H1 (cell line): ENCODE measurements around the gene PC. TPM values are rescaled to one million over a fixed set of nuclear protein-coding genes. Genes with fewer than 3 reads are reported as not detected.

ENCODE experiments used
- CTCF ChIA-PET: fragments of 300-600 bp; sonication (Branson Sonifier 250); formaldehyde crosslinking; loops from one replicate; lab custom pipeline; 2021; ENCODE audit not compliant: partially characterized antibody; lab: Charles Lee
- POLR2A ChIA-PET: fragments of 300-600 bp; sonication (Branson Sonifier 250); formaldehyde crosslinking; loops from one replicate; lab custom pipeline; 2021; ENCODE audit warnings: inconsistent platforms; ENCODE audit not compliant: partially characterized antibody; lab: Charles Lee
- DNase-seq, 2 experiments: peaks; one replicate each; pipeline versions ENCODE4 v3.0.0 to v3.0.0-alpha.2; 2010 to 2022; ENCODE audit warnings: low spot score in 2 of 2, low read depth in 1 of 2, mixed read lengths in 1 of 2
- FAIRE-seq: peaks from 2 replicates; lab custom pipeline; 2011; peaks lifted over from hg19 to GRCh38; lab: Jason Lieb, UNC
- H2AFZ ChIP-seq: 2 replicates; pipeline ENCODE4 v1.8.1; 2012; ENCODE audit warnings: low read length, inconsistent platforms
- H2AK5ac ChIP-seq: 2 replicates; pipeline ENCODE4 v1.6.1; 2013; ENCODE audit warnings: low read depth, low read length
- H2BK120ac ChIP-seq: replicated peaks from 2 replicates; pipeline ENCODE3; 2013; ENCODE audit warnings: low read depth, low read length, inconsistent platforms
- H2BK12ac ChIP-seq: 2 replicates; pipeline ENCODE4 v1.6.1; 2013; ENCODE audit warnings: low read depth, low read length
- H2BK15ac ChIP-seq: 2 replicates; pipeline ENCODE4 v1.6.1; 2013; ENCODE audit warnings: low read length
- H2BK20ac ChIP-seq: 2 replicates; pipeline ENCODE4 v1.6.1; 2013; ENCODE audit warnings: low read length
- H2BK5ac ChIP-seq: 2 replicates; pipeline ENCODE4 v1.6.1; 2013; ENCODE audit warnings: low read depth, low read length
- H3K14ac ChIP-seq: 2 replicates; pipeline ENCODE4 v1.6.1; 2013; ENCODE audit warnings: inconsistent platforms; ENCODE audit not compliant: insufficient read length
- H3K18ac ChIP-seq: 2 replicates; pipeline ENCODE4 v1.6.1; 2013; ENCODE audit warnings: low read length; ENCODE audit errors: extremely low read depth
- H3K23ac ChIP-seq: 2 replicates; pipeline ENCODE4 v1.6.1; 2013; ENCODE audit warnings: inconsistent platforms; ENCODE audit not compliant: insufficient read length
- H3K23me2 ChIP-seq: 2 replicates; pipeline ENCODE4 v1.6.1; 2013; ENCODE audit warnings: low read depth, low read length
- H3K27ac ChIP-seq: 2 replicates; pipeline ENCODE4 v1.6.1; 2011; ENCODE audit warnings: low read depth, low read length, inconsistent platforms
- H3K27me3 ChIP-seq, 4 experiments: replicated peaks in 1 of 4; 1 replicate in 1 of 4; 2 replicates in 3 of 4; pipeline versions ENCODE4 v1.6.1 to v1.8.1; 2011 to 2013; ENCODE audit warnings: low read length in 3 of 4, mild to moderate bottlenecking in 3 of 4, inconsistent platforms in 2 of 4, mixed read lengths in 2 of 4, moderate library complexity in 1 of 4; ENCODE audit not compliant: control insufficient read depth in 3 of 4, insufficient read depth in 3 of 4; ENCODE audit errors: extremely low read depth in 1 of 4
- H3K36me3 ChIP-seq, 4 experiments: 2 replicates each; pipeline versions ENCODE4 v1.6.1 to v1.8.1; 2011 to 2013; ENCODE audit warnings: mild to moderate bottlenecking in 4 of 4, low read length in 3 of 4, moderate library complexity in 2 of 4, control low read depth in 1 of 4, inconsistent platforms in 1 of 4; ENCODE audit not compliant: insufficient read depth in 4 of 4, control insufficient read depth in 2 of 4
- H3K4ac ChIP-seq: replicated peaks from 2 replicates; pipeline ENCODE3; 2013; ENCODE audit warnings: low read length, low read depth, mixed read lengths, inconsistent platforms; ENCODE audit not compliant: insufficient read length
- H3K4me1 ChIP-seq, 4 experiments: replicated peaks in 1 of 4; 1 replicate in 1 of 4; 2 replicates in 3 of 4; pipeline versions ENCODE4 v1.6.1 to v1.8.1; 2011 to 2013; ENCODE audit warnings: low read length in 3 of 4, inconsistent platforms in 2 of 4, mixed read lengths in 1 of 4; ENCODE audit not compliant: insufficient read depth in 4 of 4, control insufficient read depth in 3 of 4
- H3K4me2 ChIP-seq, 2 experiments: 2 replicates each; pipeline versions ENCODE4 v1.6.1 to v1.8.1; 2011 to 2013; ENCODE audit warnings: low read depth in 2 of 2, low read length in 2 of 2, control low read depth in 1 of 2, inconsistent platforms in 1 of 2, mild to moderate bottlenecking in 1 of 2; ENCODE audit not compliant: insufficient read depth in 1 of 2
- H3K4me3 ChIP-seq, 4 experiments: fragments of 200-600, 300-600 bp in 1 of 4; sonication (generic), shearing (Covaris generic), sonication (Bioruptor Twin) in 1 of 4; 2 replicates each; pipeline versions ENCODE4 v1.5.1 to v1.8.1; 2011 to 2016; ENCODE audit warnings: low read length in 4 of 4, low read depth in 3 of 4, control low read depth in 2 of 4, inconsistent platforms in 2 of 4, mild to moderate bottlenecking in 2 of 4, mixed read lengths in 1 of 4, moderate library complexity in 1 of 4; ENCODE audit not compliant: insufficient read depth in 2 of 4; ENCODE audit errors: extremely low read depth in 1 of 4
- H3K56ac ChIP-seq: replicated peaks from 2 replicates; pipeline ENCODE3; 2013; ENCODE audit warnings: low read depth, mild to moderate bottlenecking, mixed read lengths, low read length, inconsistent platforms; ENCODE audit not compliant: insufficient read length
- H3K79me1 ChIP-seq: 2 replicates; pipeline ENCODE4 v1.6.1; 2013; ENCODE audit warnings: low read depth, low read length, control low read depth
- H3K79me2 ChIP-seq, 2 experiments: 2 replicates each; pipeline versions ENCODE4 v1.6.1 to v1.8.1; 2012 to 2013; ENCODE audit warnings: low read length in 2 of 2, mild to moderate bottlenecking in 2 of 2, inconsistent platforms in 1 of 2; ENCODE audit not compliant: insufficient read depth in 2 of 2, control insufficient read depth in 1 of 2
- H3K9ac ChIP-seq, 4 experiments: replicated peaks in 1 of 4; 1 replicate in 1 of 4; 2 replicates in 3 of 4; pipeline versions ENCODE4 v1.6.1 to v1.8.1; 2011 to 2013; ENCODE audit warnings: low read depth in 3 of 4, low read length in 3 of 4, control low read depth in 2 of 4, mild to moderate bottlenecking in 2 of 4, moderate library complexity in 2 of 4, inconsistent platforms in 1 of 4; ENCODE audit errors: extremely low read depth in 1 of 4
- H3K9me3 ChIP-seq, 2 experiments: 2 replicates each; pipeline versions ENCODE4 v1.6.1 to v1.8.1; 2012 to 2013; ENCODE audit warnings: mild to moderate bottlenecking in 2 of 2, moderate library complexity in 2 of 2, control low read depth in 1 of 2, inconsistent platforms in 1 of 2, low read depth in 1 of 2, low read length in 1 of 2, mixed read lengths in 1 of 2; ENCODE audit not compliant: insufficient read depth in 2 of 2
- H4K20me1 ChIP-seq, 2 experiments: replicated peaks in 1 of 2; 2 replicates each; pipeline versions ENCODE3 to v1.8.1; 2011 to 2013; ENCODE audit warnings: inconsistent platforms in 2 of 2, low read length in 2 of 2, mild to moderate bottlenecking in 1 of 2; ENCODE audit not compliant: insufficient read depth in 2 of 2, control insufficient read depth in 1 of 2
- H4K5ac ChIP-seq: 2 replicates; pipeline ENCODE4 v1.6.1; 2013; ENCODE audit warnings: low read length, low read depth, mixed read lengths, inconsistent platforms; ENCODE audit not compliant: insufficient read length
- H4K8ac ChIP-seq: 2 replicates; pipeline ENCODE4 v1.8.0; 2013; ENCODE audit warnings: mild to moderate bottlenecking, moderate library complexity, low read length, inconsistent platforms; ENCODE audit not compliant: insufficient read depth; ENCODE audit errors: extremely low read depth
- H4K91ac ChIP-seq: replicated peaks from 2 replicates; pipeline ENCODE3; 2013; ENCODE audit warnings: low read length, mixed read lengths, inconsistent platforms; ENCODE audit not compliant: insufficient read length
- CHD1 ChIP-seq: IDR thresholded peaks from 2 replicates; pipeline ENCODE4 v1.6.1; 2012; ENCODE audit warnings: low read depth, low read length, improper control_type of control experiment
- EGR1 ChIP-seq: IDR thresholded peaks from 2 replicates; pipeline ENCODE4 v1.6.1; 2011; ENCODE audit warnings: low read depth, low read length, borderline replicate concordance
- HDAC2 ChIP-seq, 2 experiments: fragments of 300-600 bp in 1 of 2; sonication (generic) in 1 of 2; IDR thresholded peaks; 2 replicates each; pipeline ENCODE4 v1.6.1; 2011 to 2012; ENCODE audit warnings: low read depth in 2 of 2, low read length in 2 of 2, mild to moderate bottlenecking in 2 of 2, moderate library complexity in 2 of 2, borderline replicate concordance in 1 of 2, inconsistent platforms in 1 of 2
- NRF1 ChIP-seq: IDR thresholded peaks from 2 replicates; pipeline ENCODE4 v1.6.1; 2011; ENCODE audit warnings: mild to moderate bottlenecking, low read depth, low read length, improper control_type of control experiment
- SAP30 ChIP-seq: fragments of 300-600 bp; sonication (generic); IDR thresholded peaks from 2 replicates; pipeline ENCODE4 v1.7.1; 2012; ENCODE audit warnings: low read length, moderate library complexity, mild to moderate bottlenecking, inconsistent platforms; ENCODE audit not compliant: insufficient read depth, insufficient replicate concordance
- SP1 ChIP-seq: IDR thresholded peaks from 2 replicates; pipeline ENCODE4 v1.6.1; 2011; ENCODE audit warnings: low read depth, low read length
- USF2 ChIP-seq: IDR thresholded peaks from 2 replicates; pipeline ENCODE4 v1.6.1; 2011; ENCODE audit warnings: low read length, improper control_type of control experiment
- WGBS, 2 experiments: shearing (Covaris generic) in 1 of 2; methylation state at CpG; one replicate each; pipeline versions ENCODE4 v1.1.6 to v1.1.7; 2013 to 2015; ENCODE audit warnings: low lambda C conversion rate in 2 of 2, mixed read lengths in 2 of 2, inconsistent platforms in 1 of 2, low coverage in 1 of 2, missing lambda C conversion rate in 1 of 2; ENCODE audit not compliant: insufficient replicate concordance in 2 of 2, insufficient coverage in 1 of 2, insufficient read length in 1 of 2; ENCODE audit errors: extremely low coverage in 1 of 2, missing lambda C conversion rate in 1 of 2; 5-methylcytosine and 5-hydroxymethylcytosine counted together
- polyA plus RNA-seq, 7 experiments: library from polyadenylated mRNA; depleted of rRNA in 3 of 7; stranded (reverse) in 5 of 7; unstranded in 2 of 7; fragments of >200 nt in 5 of 7; fragments of 200-250 nt in 2 of 7; gene quantifications; 1 replicate in 5 of 7; 2 replicates in 1 of 7; 4 replicates in 1 of 7; pipeline versions ENCODE4 v1.2.1 to v1.2.3, GENCODE V29; 2011 to 2013; ENCODE audit warnings: missing spikeins in 2 of 7, mixed read lengths in 2 of 7
- total RNA-seq: library from RNA; stranded (reverse); fragmentation: NEBNext Ultra II Directional; extraction: Animal tissue kit (Norgen Biotek cat#: 25700); gene quantifications from 2 replicates; pipeline ENCODE4 v1.2.1, GENCODE V29; 2021

Gene PC
- total and polyA plus RNA-seq, 2 of the 8 experiments (the other 6 are each of a cell fraction or from before 2014, with no cell fraction given): 11.5 to 27.5 TPM

GRCh38 chr11:66875378-66875777 is 82.8 kb downstream of the PC start:
- no peak overlapping the region for H2BK20ac ChIP-seq
- peaks cover under 1 to 5% (median 2%) of the 10 kb centered on the region in 4 experiments; a peak in 5 of 7 replicates for H3K4me1 ChIP-seq
- H3K4me3 ChIP-seq: no peak overlapping the region
- no peak overlapping the region for H3K4me2 ChIP-seq
- no peak overlapping the region for H4K5ac ChIP-seq
- H4K20me1 ChIP-seq: no peaks in the 10 kb centered on the region
- 0 out of 8 replicates have a peak, but pooled peaks cover 0 to 2% (median 0%) of the 10 kb centered on the region in 4 experiments for H3K36me3 ChIP-seq
- H3K79me2 ChIP-seq: no peaks in the 10 kb centered on the region
- no peak overlapping the region for H2BK15ac ChIP-seq
- FAIRE-seq (no peak), DNase-seq (no peak)
- peaks cover 2% of the 10 kb centered on the region; the same call in 1 of the 2 replicates for H3K79me1 ChIP-seq
- no peak overlapping the region for H3K4ac ChIP-seq
- no peak overlapping the region for H2BK120ac ChIP-seq
- H3K56ac ChIP-seq: no peak overlapping the region
- H3K9me3 ChIP-seq: no peaks in the 10 kb centered on the region
- ChIA-PET CTCF (interaction anchor here (1.0 to 1.1 kb wide), 2 partner anchors 22 to 82 kb away, joined by 3 to 4 read pairs; no protein-coding TSS in a partner anchor), POLR2A (no interaction called here)
- H4K91ac ChIP-seq: no peak overlapping the region
- no peak overlapping the region for H3K18ac ChIP-seq
- no peak overlapping the region for H2BK5ac ChIP-seq
- no peaks in the 10 kb centered on the region for H3K23me2 ChIP-seq
- H3K9ac ChIP-seq: no peak overlapping the region
- no peaks in the 10 kb centered on the region for H3K27me3 ChIP-seq
- H2BK12ac ChIP-seq: no peak overlapping the region
- WGBS, 2 experiments: 92% methylated on average over 12 of the region's 13 CpGs; no CpG with 5 or more reads in 1 of the 2 experiments
- H3K14ac ChIP-seq: no peak overlapping the region
- H4K8ac ChIP-seq: no peak overlapping the region
- H2AK5ac ChIP-seq: no peak overlapping the region
- H3K27ac ChIP-seq: no peak overlapping the region
- no peak overlapping the region for H3K23ac ChIP-seq
- H2AFZ ChIP-seq: no peak overlapping the region
- no peak for TF ChIP-seq CHD1
- TF ChIP-seq USF2: no peak
- TF ChIP-seq EGR1: no peak
- no peak for TF ChIP-seq NRF1
- no peak for TF ChIP-seq HDAC2 (IDR thresholded peaks at IDR 0.05; ENCODE audit: borderline replicate concordance in 1 of 2, low read depth in 2 of 2, low read length in 2 of 2)
- no peak for TF ChIP-seq SAP30
- no peak for TF ChIP-seq SP1
